Measurements from ENCODE around the gene ACTN4. TPM values are rescaled to one million over a fixed set of nuclear protein-coding genes. Genes with fewer than 3 reads are reported as not detected.
"Not testable (repeated sequence)": the region's sequence is repeated elsewhere in the genome, so short reads cannot be mapped to it uniquely, and the experiment has no call there.

The ACTN4 gene
- total RNA-seq, 4 donors from 2014 or later: 475 to 520 (median 507) TPM

DNA sequence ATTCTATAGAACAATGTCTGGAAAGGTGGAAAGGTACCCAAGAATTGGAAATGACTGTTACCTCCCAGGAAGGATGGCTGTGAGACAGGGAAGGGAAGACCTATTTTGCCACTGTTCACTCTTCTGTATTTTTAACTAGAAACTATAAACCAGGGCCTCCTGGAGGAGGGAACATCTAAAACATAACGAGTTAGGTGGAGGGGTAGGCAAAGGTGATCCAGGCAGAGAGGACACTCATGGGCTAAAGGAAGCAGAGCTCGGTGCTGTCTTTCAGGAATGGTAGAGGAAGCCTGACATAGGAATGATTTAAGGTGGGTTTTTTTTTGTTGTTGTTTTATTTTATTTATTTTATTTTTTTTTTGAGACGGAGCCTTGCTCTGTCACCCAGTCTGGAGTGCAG lies 22.6 kb upstream of the ACTN4 start:
- no peaks in the 10 kb centered on the region for H3K27me3 ChIP-seq
- TF ChIP-seq POLR2A (IDR thresholded peaks at IDR 0.05) (no peak), EP300 (IDR thresholded peaks at IDR 0.05) (no peak), POLR2AphosphoS5 (IDR thresholded peaks at IDR 0.05) (no peak)
- TF ChIP-seq, protein P1, sequence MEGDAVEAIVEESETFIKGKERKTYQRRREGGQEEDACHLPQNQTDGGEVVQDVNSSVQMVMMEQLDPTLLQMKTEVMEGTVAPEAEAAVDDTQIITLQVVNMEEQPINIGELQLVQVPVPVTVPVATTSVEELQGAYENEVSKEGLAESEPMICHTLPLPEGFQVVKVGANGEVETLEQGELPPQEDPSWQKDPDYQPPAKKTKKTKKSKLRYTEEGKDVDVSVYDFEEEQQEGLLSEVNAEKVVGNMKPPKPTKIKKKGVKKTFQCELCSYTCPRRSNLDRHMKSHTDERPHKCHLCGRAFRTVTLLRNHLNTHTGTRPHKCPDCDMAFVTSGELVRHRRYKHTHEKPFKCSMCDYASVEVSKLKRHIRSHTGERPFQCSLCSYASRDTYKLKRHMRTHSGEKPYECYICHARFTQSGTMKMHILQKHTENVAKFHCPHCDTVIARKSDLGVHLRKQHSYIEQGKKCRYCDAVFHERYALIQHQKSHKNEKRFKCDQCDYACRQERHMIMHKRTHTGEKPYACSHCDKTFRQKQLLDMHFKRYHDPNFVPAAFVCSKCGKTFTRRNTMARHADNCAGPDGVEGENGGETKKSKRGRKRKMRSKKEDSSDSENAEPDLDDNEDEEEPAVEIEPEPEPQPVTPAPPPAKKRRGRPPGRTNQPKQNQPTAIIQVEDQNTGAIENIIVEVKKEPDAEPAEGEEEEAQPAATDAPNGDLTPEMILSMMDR (IDR thresholded peaks at IDR 0.05): no peak
- H3K36me3 ChIP-seq: peaks cover 93% of the 10 kb centered on the region
- H3K4me1 ChIP-seq: peaks cover 6% of the 10 kb centered on the region
- H3K9me3 ChIP-seq: no peaks in the 10 kb centered on the region
- H3K4me3 ChIP-seq: no peak overlapping the region
- DNase-seq (ENCODE audit: low spot score in 2 of 2): no peak
- H3K27ac ChIP-seq: no peak overlapping the region
- WGBS: 87% methylated on average over 3 of the region's 3 CpGs

DNA sequence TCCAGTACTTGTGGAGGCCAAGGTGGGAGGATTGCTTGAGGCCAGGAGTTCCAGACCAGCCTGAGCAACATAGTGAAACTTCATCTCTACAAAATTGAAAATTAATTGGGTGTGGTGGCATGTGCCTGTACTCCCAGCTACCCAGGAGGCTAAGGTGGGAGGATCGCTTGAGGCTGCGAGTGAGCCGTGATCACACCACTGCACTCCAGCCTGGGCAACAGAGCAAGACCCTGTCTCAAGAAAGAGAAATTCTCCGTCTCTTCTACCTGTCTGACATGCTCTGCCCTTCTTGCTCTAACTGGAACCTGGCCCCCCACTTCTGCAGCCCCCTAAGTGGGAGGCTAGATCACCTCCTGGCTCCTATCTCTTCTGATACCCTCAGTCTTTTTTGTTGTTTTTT lies 21.0 kb upstream of the ACTN4 start:
- H3K36me3 ChIP-seq: peaks cover 96% of the 10 kb centered on the region
- 95% methylated on average over 4 of the region's 4 CpGs for WGBS
- H3K4me1 ChIP-seq: no peaks in the 10 kb centered on the region
- H3K9me3 ChIP-seq: no peaks in the 10 kb centered on the region
- no peak for TF ChIP-seq EP300 (IDR thresholded peaks at IDR 0.05)
- TF ChIP-seq, protein P1 (IDR thresholded peaks at IDR 0.05): no peak
- TF ChIP-seq POLR2AphosphoS5 (IDR thresholded peaks at IDR 0.05): no peak
- TF ChIP-seq POLR2A (IDR thresholded peaks at IDR 0.05): no peak
- no peak overlapping the region for H3K27ac ChIP-seq
- no peaks in the 10 kb centered on the region for H3K27me3 ChIP-seq
- DNase-seq (ENCODE audit: low spot score in 2 of 2): no peak
- H3K4me3 ChIP-seq: no peak overlapping the region

DNA sequence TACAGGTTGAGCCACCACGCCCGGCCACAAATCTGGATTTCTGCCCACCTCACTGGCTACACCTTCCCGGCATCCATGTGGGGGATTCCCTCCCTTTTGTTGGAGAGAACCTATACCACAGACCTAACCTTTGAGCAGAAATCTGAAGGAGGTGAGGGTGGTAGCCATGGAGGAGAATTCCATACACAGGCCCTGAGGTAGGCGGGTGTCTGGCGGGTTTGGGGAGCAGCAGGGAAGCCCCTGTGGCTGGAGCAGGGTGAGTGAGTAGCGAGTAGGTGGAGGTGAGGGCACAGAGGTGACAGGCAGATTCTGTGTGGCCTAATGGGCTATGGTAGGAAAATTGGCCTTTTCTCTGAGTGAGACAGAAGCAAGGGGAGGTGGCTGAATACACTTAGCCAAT lies 17.9 kb upstream of the ACTN4 start:
- peaks cover 89% of the 10 kb centered on the region for H3K36me3 ChIP-seq

DNA sequence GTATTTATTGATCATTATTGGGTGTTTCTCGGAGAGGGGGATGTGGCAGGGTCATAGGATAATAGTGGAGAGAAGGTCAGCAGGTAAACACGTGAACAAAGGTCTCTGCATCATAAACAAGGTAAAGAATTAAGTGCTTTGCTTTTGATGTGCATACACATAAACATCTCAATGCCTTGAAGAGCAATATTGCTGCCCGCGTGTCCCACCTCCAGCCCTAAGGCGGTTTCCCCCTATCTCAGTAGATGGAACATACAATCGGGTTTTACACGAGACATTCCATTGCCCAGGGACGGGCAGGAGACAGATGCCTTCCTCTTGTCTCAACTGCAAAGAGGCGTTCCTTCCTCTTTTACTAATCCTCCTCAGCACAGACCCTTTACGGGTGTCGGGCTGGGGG lies 16.1 kb upstream of the ACTN4 start:
- not testable (repeated sequence) for DNase-seq (ENCODE audit: low spot score in 2 of 2); H3K27me3 ChIP-seq; H3K9me3 ChIP-seq; H3K4me3 ChIP-seq; H3K27ac ChIP-seq
- Histone ChIP-seq H3K4me1 (peaks cover 11% of the 10 kb centered on the region), H3K36me3 (peaks cover 85% of the 10 kb centered on the region)
- 74% methylated on average over 11 of the region's 11 CpGs for WGBS

More for the DNA sequence above, 17.9 kb upstream of the ACTN4 start:
- Histone ChIP-seq H3K9me3 (no peaks in the 10 kb centered on the region), H3K27ac (no peak overlapping the region), H3K4me1 (peaks cover 2% of the 10 kb centered on the region), H3K4me3 (no peak overlapping the region), H3K27me3 (no peaks in the 10 kb centered on the region)
- TF ChIP-seq EP300 (IDR thresholded peaks at IDR 0.05) (no peak), POLR2AphosphoS5 (IDR thresholded peaks at IDR 0.05) (no peak), POLR2A (IDR thresholded peaks at IDR 0.05) (no peak)
- TF ChIP-seq, protein P1 (IDR thresholded peaks at IDR 0.05): no peak
- WGBS: 72% methylated on average over 6 of the region's 6 CpGs
- no peak for DNase-seq (ENCODE audit: low spot score in 2 of 2)

DNA sequence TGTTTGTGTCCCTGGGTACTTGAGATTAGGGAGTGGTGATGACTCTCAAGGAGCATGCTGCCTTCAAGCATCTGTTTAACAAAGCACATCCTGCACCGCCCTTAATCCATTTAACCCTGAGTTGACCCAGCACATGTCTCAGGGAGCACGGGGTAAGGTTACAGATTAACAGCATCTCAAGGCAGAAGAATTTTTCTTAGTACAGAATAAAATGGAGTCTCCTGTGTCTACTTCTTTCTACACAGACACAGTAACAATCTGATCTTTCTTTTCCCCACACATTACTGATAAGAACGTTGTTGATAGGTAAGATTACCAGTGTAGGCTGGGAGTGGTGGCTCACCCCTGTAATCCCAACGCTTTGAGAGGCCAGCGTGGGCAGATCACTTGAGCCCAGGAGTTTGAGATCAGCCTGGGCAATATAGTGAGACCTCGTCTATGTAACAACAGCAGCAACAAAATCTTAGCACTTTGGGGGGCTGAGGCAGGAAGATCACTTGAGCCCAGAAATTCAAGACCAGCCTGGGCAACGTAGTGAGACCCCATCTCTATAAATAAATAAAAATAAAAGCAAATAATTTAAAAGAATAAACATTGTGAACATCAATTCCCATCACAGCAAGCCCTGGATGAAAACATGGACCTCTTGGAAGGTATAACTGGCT lies 15.5 kb upstream of the ACTN4 start:
- Histone ChIP-seq H3K4me1 (peaks cover 18% of the 10 kb centered on the region), H3K36me3 (peaks cover 78% of the 10 kb centered on the region)
- H3K27ac ChIP-seq; H3K27me3 ChIP-seq; H3K4me3 ChIP-seq; H3K9me3 ChIP-seq; DNase-seq (ENCODE audit: low spot score in 2 of 2): not testable (repeated sequence)
- 65% methylated on average over 7 of the region's 7 CpGs for WGBS

DNA sequence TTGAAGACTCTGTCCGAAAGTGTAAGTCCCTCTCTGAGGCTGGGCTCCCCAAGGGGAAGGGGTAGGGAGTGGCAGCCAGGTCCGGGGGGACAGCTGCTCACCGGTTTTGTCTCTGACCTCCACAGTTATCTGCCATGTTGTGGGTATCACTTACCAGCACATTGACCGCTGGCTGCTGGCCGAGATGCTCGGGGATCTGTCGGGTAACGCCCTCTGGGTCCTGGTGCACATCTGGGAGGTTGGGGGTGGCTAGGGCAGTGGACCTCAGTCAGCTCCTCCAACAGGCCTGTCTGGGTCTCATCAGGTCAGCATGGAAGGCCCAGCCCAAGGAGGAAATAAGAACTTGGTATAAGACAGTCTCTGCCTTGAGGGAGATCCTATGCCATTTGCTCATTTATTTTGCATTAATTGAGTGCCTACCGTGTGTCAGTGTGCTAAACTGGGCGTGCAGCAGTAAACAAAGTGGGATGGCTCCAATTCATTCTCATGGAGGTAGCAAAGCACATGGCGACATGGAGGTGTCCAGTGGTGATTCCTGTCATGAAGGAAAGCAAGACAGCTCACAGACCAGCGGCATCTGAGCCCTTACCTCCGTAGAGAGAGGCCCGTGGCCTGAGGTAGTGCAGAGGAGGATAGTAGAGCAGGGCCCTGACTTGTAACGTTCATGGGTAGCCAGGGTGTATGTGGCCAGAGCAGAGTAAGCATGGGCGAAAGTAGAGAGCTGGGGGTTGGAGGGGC lies 14.8 kb upstream of the ACTN4 start:
- Histone ChIP-seq H3K4me1 (peaks cover 22% of the 10 kb centered on the region), H3K27me3 (no peaks in the 10 kb centered on the region), H3K36me3 (peaks cover 71% of the 10 kb centered on the region), H3K27ac (no peak overlapping the region), H3K4me3 (no peak overlapping the region), H3K9me3 (no peaks in the 10 kb centered on the region)
- TF ChIP-seq POLR2A (IDR thresholded peaks at IDR 0.05): no peak
- TF ChIP-seq EP300 (IDR thresholded peaks at IDR 0.05): no peak
- no peak for TF ChIP-seq POLR2AphosphoS5 (IDR thresholded peaks at IDR 0.05)
- TF ChIP-seq, protein P1 (IDR thresholded peaks at IDR 0.05): no peak
- DNase-seq (ENCODE audit: low spot score in 2 of 2): no peak
- over 99% methylated on average over 13 of the region's 16 CpGs for WGBS
